MCF 10A (cell line): Measurements from ENCODE around the gene CFH. TPM values are rescaled to one million over a fixed set of nuclear protein-coding genes. Genes with fewer than 3 reads are reported as not detected.

Source experiments
- BruUV-seq: library from RNA; stranded (reverse); fragments of 400-500 nt; replicated peaks from 2 replicates; lab custom pipeline; 2021; lab: Mats Ljungman, UMichigan
- CTCF ChIA-PET: fragments of 300-600 bp; sonication (Branson Sonifier 250); formaldehyde crosslinking; extraction: SDS; loops from one replicate; lab custom pipeline; 2021; ENCODE audit warnings: antibody characterized with exemption, inconsistent platforms; lab: Yijun Ruan, JAX
- POLR2A ChIA-PET: fragments of 300-600, 350-650 bp; sonication (Branson Sonifier 250); formaldehyde crosslinking; extraction: SDS; loops from one replicate; lab custom pipeline; 2020; ENCODE audit warnings: antibody characterized with exemption, inconsistent platforms; lab: Yijun Ruan, JAX
- DNase-seq: peaks from one replicate; pipeline ENCODE4 v3.0.0-alpha.2; 2018; ENCODE audit not compliant: unreplicated experiment
- H3K27ac Mint-ChIP-seq: one replicate; pipeline ENCODE4 v1.8.0; 2022; ENCODE audit warnings: mild to moderate bottlenecking, low read depth, mixed read lengths; ENCODE audit not compliant: unreplicated experiment
- H3K27me3 Mint-ChIP-seq: one replicate; pipeline ENCODE4 v1.8.0; 2022; ENCODE audit warnings: mixed read lengths; ENCODE audit not compliant: insufficient read depth, unreplicated experiment
- H3K36me3 Mint-ChIP-seq: one replicate; pipeline ENCODE4 v1.8.0; 2022; ENCODE audit warnings: mild to moderate bottlenecking, moderate library complexity, mixed read lengths; ENCODE audit not compliant: insufficient read depth, unreplicated experiment
- H3K4me1 Mint-ChIP-seq: one replicate; pipeline ENCODE4 v1.8.0; 2022; ENCODE audit warnings: mixed read lengths; ENCODE audit not compliant: insufficient read depth, unreplicated experiment
- H3K4me3 Mint-ChIP-seq: one replicate; pipeline ENCODE4 v1.8.0; 2022; ENCODE audit warnings: mild to moderate bottlenecking, moderate library complexity, mixed read lengths; ENCODE audit not compliant: unreplicated experiment
- H3K9me3 Mint-ChIP-seq: one replicate; pipeline ENCODE4 v1.8.0; 2022; ENCODE audit warnings: mixed read lengths; ENCODE audit not compliant: unreplicated experiment
- intact Hi-C: fragments of 100-400 bp; cut with micrococcal nuclease; formaldehyde crosslinking; loops from 2 replicates; pipeline ENCODE4 v1.14.1; 2022
- total RNA-seq: library from RNA; stranded (reverse); gene quantifications from 2 replicates; pipeline ENCODE4 v1.2.3, GENCODE V29; 2022
- TF ChIP-seq, protein P1 (sequence below): fragments of 200-600 bp; IDR thresholded peaks from one replicate; pipeline ENCODE4 v1.8.0; 2022; ENCODE audit warnings: antibody characterized with exemption, mild to moderate bottlenecking; ENCODE audit not compliant: unreplicated experiment

The CFH gene
- total RNA-seq, 1 experiment from 2014 or later, result 31.6 TPM

DNA sequence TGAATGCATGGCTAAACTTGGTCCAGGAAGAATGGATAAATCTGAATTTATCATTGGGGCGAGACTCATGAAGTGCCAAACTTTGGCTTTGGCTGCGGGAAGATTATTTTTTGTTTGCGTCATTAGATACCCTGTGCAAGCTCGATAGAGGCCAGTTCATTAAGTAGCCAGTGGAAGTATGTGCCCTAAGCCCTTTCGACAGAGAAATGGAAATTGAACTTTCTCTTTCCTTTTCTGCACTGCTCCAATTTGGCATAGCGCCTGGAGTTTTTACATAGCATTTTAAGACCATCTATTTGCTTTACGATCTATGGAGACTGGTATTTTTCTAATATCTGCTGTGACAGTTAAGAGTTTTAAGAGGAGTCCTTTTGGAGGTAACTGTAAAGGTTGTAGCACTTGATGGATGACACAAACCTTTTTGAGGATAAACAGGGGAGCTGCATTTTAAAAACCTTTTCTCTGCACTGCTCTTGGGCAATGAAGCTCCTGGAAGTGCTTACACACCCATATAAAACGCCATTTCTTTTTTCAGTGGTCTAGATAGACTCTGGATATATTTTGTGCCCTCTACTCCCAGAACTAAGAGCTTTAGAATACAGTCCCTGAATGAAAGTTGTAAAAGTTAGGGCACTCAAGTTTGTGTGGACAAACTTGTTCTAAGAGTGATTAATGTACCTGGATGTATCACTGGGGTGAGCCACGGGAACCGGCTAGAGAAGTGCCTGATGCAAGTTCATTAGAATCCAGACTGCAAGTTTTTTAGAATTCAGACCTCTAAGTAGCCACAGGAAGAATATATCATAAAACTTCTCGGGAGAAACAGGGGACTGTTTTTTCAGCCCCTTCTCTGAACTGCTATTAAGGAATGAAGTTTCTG, 81.5 kb downstream of the CFH start:
- no peak overlapping the region for H3K27ac Mint-ChIP-seq
- H3K27me3 Mint-ChIP-seq, result no peaks in the 10 kb centered on the region
- TF ChIP-seq, protein P1, sequence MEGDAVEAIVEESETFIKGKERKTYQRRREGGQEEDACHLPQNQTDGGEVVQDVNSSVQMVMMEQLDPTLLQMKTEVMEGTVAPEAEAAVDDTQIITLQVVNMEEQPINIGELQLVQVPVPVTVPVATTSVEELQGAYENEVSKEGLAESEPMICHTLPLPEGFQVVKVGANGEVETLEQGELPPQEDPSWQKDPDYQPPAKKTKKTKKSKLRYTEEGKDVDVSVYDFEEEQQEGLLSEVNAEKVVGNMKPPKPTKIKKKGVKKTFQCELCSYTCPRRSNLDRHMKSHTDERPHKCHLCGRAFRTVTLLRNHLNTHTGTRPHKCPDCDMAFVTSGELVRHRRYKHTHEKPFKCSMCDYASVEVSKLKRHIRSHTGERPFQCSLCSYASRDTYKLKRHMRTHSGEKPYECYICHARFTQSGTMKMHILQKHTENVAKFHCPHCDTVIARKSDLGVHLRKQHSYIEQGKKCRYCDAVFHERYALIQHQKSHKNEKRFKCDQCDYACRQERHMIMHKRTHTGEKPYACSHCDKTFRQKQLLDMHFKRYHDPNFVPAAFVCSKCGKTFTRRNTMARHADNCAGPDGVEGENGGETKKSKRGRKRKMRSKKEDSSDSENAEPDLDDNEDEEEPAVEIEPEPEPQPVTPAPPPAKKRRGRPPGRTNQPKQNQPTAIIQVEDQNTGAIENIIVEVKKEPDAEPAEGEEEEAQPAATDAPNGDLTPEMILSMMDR, result no peak
- no peaks in the 10 kb centered on the region for H3K4me1 Mint-ChIP-seq
- no peak overlapping the region for H3K4me3 Mint-ChIP-seq
- intact Hi-C loops, result no loop called here
- DNase-seq, result no peak
- ChIA-PET CTCF (interaction anchor here (0.7 to 3.8 kb wide), 4 partner anchors 9 to 30 kb away, joined by 3 to 26 read pairs (median 4); no protein-coding TSS in a partner anchor), POLR2A (no interaction called here)
- H3K36me3 Mint-ChIP-seq, result no peaks in the 10 kb centered on the region
- BruUV-seq, result no TSS peak
- H3K9me3 Mint-ChIP-seq, result peaks cover 8% of the 10 kb centered on the region

DNA sequence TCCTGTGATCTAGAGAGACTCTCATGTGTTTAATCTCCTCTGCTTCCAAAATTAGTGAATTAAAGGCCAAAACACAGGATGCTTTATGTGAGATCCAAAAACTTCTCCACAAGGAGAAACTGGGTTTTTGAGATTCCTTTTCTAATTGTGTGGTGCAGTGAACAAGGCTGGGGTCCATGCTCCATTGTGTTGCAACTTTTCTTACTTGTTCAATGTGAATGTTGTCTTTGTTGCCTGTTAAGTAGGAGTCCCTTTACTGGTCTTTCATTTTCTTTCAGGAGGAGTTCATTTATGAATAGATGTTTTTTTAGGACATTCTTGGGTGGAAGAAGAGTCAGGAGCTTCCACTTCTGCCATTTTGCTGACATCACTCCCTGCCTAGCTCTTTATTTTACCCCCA, 82.2 kb downstream of the CFH start:
- no peaks in the 10 kb centered on the region for H3K36me3 Mint-ChIP-seq
- CTCF ChIA-PET, result interaction anchor here (1.5 to 3.8 kb wide), 2 partner anchors 8 to 10 kb away, joined by 6 to 26 read pairs; no protein-coding TSS in a partner anchor
- intact Hi-C loops, result no loop called here
- DNase-seq, result no peak
- POLR2A ChIA-PET, result no interaction called here
- TF ChIP-seq, protein P1, result no peak
- peaks cover 9% of the 10 kb centered on the region for H3K9me3 Mint-ChIP-seq
- no TSS peak for BruUV-seq
- no peak overlapping the region for H3K4me3 Mint-ChIP-seq
- no peak overlapping the region for H3K27ac Mint-ChIP-seq
- no peaks in the 10 kb centered on the region for H3K27me3 Mint-ChIP-seq
- no peaks in the 10 kb centered on the region for H3K4me1 Mint-ChIP-seq

DNA sequence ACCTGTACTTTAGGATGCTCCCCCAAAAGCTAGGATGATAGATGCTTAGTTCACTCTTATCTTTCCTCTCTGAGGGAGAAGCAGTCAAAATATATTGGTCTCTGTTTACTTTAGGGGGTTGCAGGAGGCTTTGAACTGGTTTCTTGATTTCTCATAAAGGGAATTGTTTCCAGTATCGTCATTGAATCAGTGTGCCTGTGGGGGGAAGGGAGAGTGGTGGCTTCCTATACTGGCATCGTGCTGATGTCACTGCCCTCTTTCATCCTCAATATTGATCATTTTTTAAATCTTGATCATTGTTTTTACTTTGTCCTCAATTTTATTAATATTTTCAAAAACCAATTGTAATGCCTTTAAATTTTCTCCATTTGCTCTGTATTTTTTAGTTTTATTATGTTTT, 82.6 kb downstream of the CFH start:
- POLR2A ChIA-PET, result interaction anchor here (0.7 kb wide), 1 partner anchor 25 kb away, joined by 3 read pairs; no protein-coding TSS in a partner anchor
- CTCF ChIA-PET, result interaction anchor here (3.8 kb wide), 1 partner anchor 11 kb away, joined by 26 read pairs; no protein-coding TSS in a partner anchor
- no peak for DNase-seq
- intact Hi-C loops, result no loop called here
- Mint-ChIP-seq H3K9me3 (peaks cover 13% of the 10 kb centered on the region), H3K27ac (no peak overlapping the region), H3K4me1 (no peaks in the 10 kb centered on the region), H3K27me3 (no peaks in the 10 kb centered on the region), H3K36me3 (no peaks in the 10 kb centered on the region), H3K4me3 (no peak overlapping the region)
- BruUV-seq, result no TSS peak
- TF ChIP-seq, protein P1, result no peak

DNA sequence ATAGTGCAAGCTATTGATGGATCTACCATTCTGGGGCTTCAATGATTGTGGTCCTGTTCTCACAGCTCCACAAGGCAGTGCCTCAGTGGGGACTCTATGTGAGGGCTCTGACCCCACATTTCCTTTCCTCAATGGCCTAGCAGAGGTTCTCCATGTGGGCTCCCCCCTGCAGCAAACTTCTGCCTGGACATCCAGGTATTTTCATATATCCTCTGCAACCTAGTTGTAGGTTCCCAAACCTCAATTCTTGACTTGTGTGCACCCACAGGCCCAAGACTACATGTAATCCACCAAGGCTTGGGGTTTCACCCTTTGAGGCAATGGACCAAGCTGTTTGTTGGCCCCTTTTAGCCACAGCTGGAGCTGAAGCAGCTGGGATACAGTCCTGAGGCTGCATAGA, 86.9 kb downstream of the CFH start:
- BruUV-seq, result no TSS peak
- ChIA-PET POLR2A (no interaction called here), CTCF (interaction anchor here (0.6 to 4.3 kb wide), 2 partner anchors 16 to 369 kb away, joined by 5 to 20 read pairs; no protein-coding TSS in a partner anchor)

More for the DNA sequence above, 86.9 kb downstream of the CFH start:
- Mint-ChIP-seq H3K27me3 (no peaks in the 10 kb centered on the region), H3K27ac (no peak overlapping the region), H3K36me3 (no peaks in the 10 kb centered on the region), H3K9me3 (peaks cover 10% of the 10 kb centered on the region), H3K4me3 (no peak overlapping the region), H3K4me1 (peaks cover 6% of the 10 kb centered on the region)
- TF ChIP-seq, protein P1, result no peak
- DNase-seq, result no peak
- intact Hi-C loops, result no loop called here
